HG03039 (cell line): ENCODE measurements around the gene MGARP.
"Not testable (repeated sequence)": the region's sequence is repeated elsewhere in the genome, so short reads cannot be mapped to it uniquely, and the experiment has no call there.

Source experiments
- ATAC-seq: cut with Tn5 transposase; IDR thresholded peaks from one replicate; pipeline ENCODE4 v1.9.1; 2021; ENCODE audit warnings: mild to moderate bottlenecking, moderate library complexity; ENCODE audit not compliant: unreplicated experiment

MGARP gene

GRCh38 chr4:139297001-139297410, 17.0 kb upstream of the MGARP start:
- ATAC-seq: no peak

GRCh38 chr4:139295942-139296299, 15.9 kb upstream of the MGARP start:
- ATAC-seq: no peak

GRCh38 chr4:139295206-139295941, 15.3 kb upstream of the MGARP start:
- peak; percentile 90 for ATAC-seq

GRCh38 chr4:139286186-139286698, 6.2 kb upstream of the MGARP start:
- ATAC-seq: no peak

GRCh38 chr4:139282721-139283075, 2.7 kb upstream of the MGARP start:
- ATAC-seq: no peak

GRCh38 chr4:139282065-139282720, 2.2 kb upstream of the MGARP start:
- ATAC-seq: no peak

GRCh38 chr4:139278912-139279759, 889 bp downstream of the MGARP start:
- no peak for ATAC-seq

- ATAC-seq: no peak
Measured at GRCh38 chr4:139278485-139278884, 1.5 kb downstream of the MGARP start.

- ATAC-seq: no peak
Measured at GRCh38 chr4:139275281-139275735, 4.7 kb downstream of the MGARP start.

GRCh38 chr4:139274790-139275189, 5.2 kb downstream of the MGARP start:
- no peak for ATAC-seq

GRCh38 chr4:139273835-139274234, 6.2 kb downstream of the MGARP start:
- ATAC-seq: no peak

GRCh38 chr4:139267301-139267700, 12.7 kb downstream of the MGARP start:
- ATAC-seq: no peak

GRCh38 chr4:139266583-139267257, 13.3 kb downstream of the MGARP start:
- ATAC-seq: peak; percentile 96

- no peak for ATAC-seq
Measured at GRCh38 chr4:139266208-139266582, 13.8 kb downstream of the MGARP start.

GRCh38 chr4:139265654-139266053, 14.4 kb downstream of the MGARP start:
- ATAC-seq: no peak

GRCh38 chr4:139256349-139256748, 23.7 kb downstream of the MGARP start:
- no peak for ATAC-seq

GRCh38 chr4:139255581-139255980, 24.4 kb downstream of the MGARP start:
- not testable (repeated sequence) for ATAC-seq

- ATAC-seq: no peak
Measured at GRCh38 chr4:139253713-139254112, 26.3 kb downstream of the MGARP start.

- ATAC-seq: no peak
Measured at GRCh38 chr4:139253046-139253445, 27.0 kb downstream of the MGARP start.

GRCh38 chr4:139247700-139248238, 32.3 kb downstream of the MGARP start:
- ATAC-seq: no peak

GRCh38 chr4:139247241-139247640, 32.8 kb downstream of the MGARP start:
- ATAC-seq: no peak
